ENCODE results near the gene ITGB3.

GRCh38 chr17:47205419-47205963 lies 48.1 kb upstream of the ITGB3 start:
- TF ChIP-seq CTCF (IDR thresholded peaks at IDR 0.05) (no peak), EP300 (IDR thresholded peaks at IDR 0.05) (no peak), POLR2A (IDR thresholded peaks at IDR 0.05) (no peak), POLR2AphosphoS5 (IDR thresholded peaks at IDR 0.05) (no peak)
